ENCODE data around the gene ACSS1.

ACSS1 gene

GRCh38 chr20:25076731-25077609, 19.0 kb upstream of the ACSS1 start:
- Histone ChIP-seq H2BK5ac (ENCODE audit: low read depth, low read length, poor library complexity) (no peak overlapping the region), H3K4ac (ENCODE audit: low read depth, low read length) (no peak overlapping the region), H3K27me3 (ENCODE audit: insufficient read depth, low read length) (peaks cover 25% of the 10 kb centered on the region), H2BK12ac (ENCODE audit: low read length) (no peak overlapping the region), H3K27ac (ENCODE audit: low read depth, low read length) (no peak overlapping the region), H4K91ac (ENCODE audit: low read depth, low read length) (no peak overlapping the region), H3K9ac (ENCODE audit: low read length) (no peak overlapping the region), H3K4me3 (ENCODE audit: low read depth, low read length) (no peak overlapping the region), H3K79me1 (ENCODE audit: low read length) (no peaks in the 10 kb centered on the region), H3K4me2 (ENCODE audit: low read length) (no peak overlapping the region), H2AK5ac (ENCODE audit: low read length) (no peak overlapping the region), H3K18ac (ENCODE audit: low read length) (no peak overlapping the region), H4K8ac (ENCODE audit: low read depth, low read length) (no peak overlapping the region), H3K14ac (ENCODE audit: low read length) (no peak overlapping the region), H3K36me3 (ENCODE audit: control insufficient read depth in 1 of 2, insufficient read depth in 2 of 2, low read length in 2 of 2) (no peaks in the 10 kb centered on the region), H3K9me3 (ENCODE audit: insufficient read depth, low read depth, low read length) (peaks cover 11% of the 10 kb centered on the region), H2AFZ (ENCODE audit: insufficient read depth, low read length, poor library complexity) (no peak overlapping the region), H3K4me1 (ENCODE audit: control insufficient read depth in 1 of 2, insufficient read depth in 2 of 2, low read length in 2 of 2) (peaks cover 6 to 7% of the 10 kb centered on the region in 2 experiments), H3K23ac (ENCODE audit: low read length) (no peak overlapping the region), H3K79me2 (ENCODE audit: control insufficient read depth, insufficient read depth, low read length, poor library complexity) (no peaks in the 10 kb centered on the region), H4K12ac (ENCODE audit: low read depth, low read length) (no peak overlapping the region), H2BK120ac (ENCODE audit: insufficient read depth, low read length, poor library complexity) (no peak overlapping the region)
- WGBS (ENCODE audit: extremely low coverage, insufficient coverage, insufficient read length): no CpG with 5 or more reads among the region's 14 CpGs
- peak in 1 of 2 donors; percentile 52 for DNase-seq

GRCh38 chr20:25076201-25076600, 18.3 kb upstream of the ACSS1 start:
- Histone ChIP-seq H4K8ac (ENCODE audit: low read depth, low read length) (no peak overlapping the region), H3K4me3 (ENCODE audit: low read depth, low read length) (no peak overlapping the region), H3K27me3 (ENCODE audit: insufficient read depth, low read length) (peaks cover 22% of the 10 kb centered on the region), H3K4me2 (ENCODE audit: low read length) (no peak overlapping the region), H3K79me1 (ENCODE audit: low read length) (no peaks in the 10 kb centered on the region), H3K23ac (ENCODE audit: low read length) (peak overlapping the region; percentile 61), H3K79me2 (ENCODE audit: control insufficient read depth, insufficient read depth, low read length, poor library complexity) (no peaks in the 10 kb centered on the region), H3K14ac (ENCODE audit: low read length) (no peak overlapping the region), H2BK120ac (ENCODE audit: insufficient read depth, low read length, poor library complexity) (no peak overlapping the region), H3K4me1 (ENCODE audit: control insufficient read depth in 1 of 2, insufficient read depth in 2 of 2, low read length in 2 of 2) (peaks cover 2% of the 10 kb centered on the region in 2 experiments), H4K12ac (ENCODE audit: low read depth, low read length) (no peak overlapping the region), H3K4ac (ENCODE audit: low read depth, low read length) (no peak overlapping the region), H3K36me3 (ENCODE audit: control insufficient read depth in 1 of 2, insufficient read depth in 2 of 2, low read length in 2 of 2) (no peaks in the 10 kb centered on the region), H3K18ac (ENCODE audit: low read length) (no peak overlapping the region), H2AFZ (ENCODE audit: insufficient read depth, low read length, poor library complexity) (no peak overlapping the region), H2BK5ac (ENCODE audit: low read depth, low read length, poor library complexity) (no peak overlapping the region), H3K9me3 (ENCODE audit: insufficient read depth, low read depth, low read length) (peaks cover 3% of the 10 kb centered on the region), H2BK12ac (ENCODE audit: low read length) (no peak overlapping the region), H2AK5ac (ENCODE audit: low read length) (no peak overlapping the region), H3K27ac (ENCODE audit: low read depth, low read length) (no peak overlapping the region), H4K91ac (ENCODE audit: low read depth, low read length) (no peak overlapping the region), H3K9ac (ENCODE audit: low read length) (no peak overlapping the region)
- DNase-seq: no peak
- WGBS (ENCODE audit: extremely low coverage, insufficient coverage, insufficient read length): no CpG with 5 or more reads among the region's 2 CpGs

GRCh38 chr20:25073544-25073943, 15.6 kb upstream of the ACSS1 start:
- H3K14ac ChIP-seq (ENCODE audit: low read length): no peak overlapping the region
- H3K23ac ChIP-seq (ENCODE audit: low read length): no peak overlapping the region
- H3K4me2 ChIP-seq (ENCODE audit: low read length): no peak overlapping the region
- no peaks in the 10 kb centered on the region for H3K36me3 ChIP-seq (ENCODE audit: control insufficient read depth in 1 of 2, insufficient read depth in 2 of 2, low read length in 2 of 2)
- H2AFZ ChIP-seq (ENCODE audit: insufficient read depth, low read length, poor library complexity): no peak overlapping the region
- no peak overlapping the region for H3K4ac ChIP-seq (ENCODE audit: low read depth, low read length)
- H4K12ac ChIP-seq (ENCODE audit: low read depth, low read length): no peak overlapping the region
- H3K4me1 ChIP-seq (ENCODE audit: control insufficient read depth in 1 of 2, insufficient read depth in 2 of 2, low read length in 2 of 2): no peaks in the 10 kb centered on the region
- H3K9me3 ChIP-seq (ENCODE audit: insufficient read depth, low read depth, low read length): peaks cover 2% of the 10 kb centered on the region
- no peak overlapping the region for H2BK120ac ChIP-seq (ENCODE audit: insufficient read depth, low read length, poor library complexity)
- H4K91ac ChIP-seq (ENCODE audit: low read depth, low read length): no peak overlapping the region
- H2BK12ac ChIP-seq (ENCODE audit: low read length): no peak overlapping the region
- H2AK5ac ChIP-seq (ENCODE audit: low read length): no peak overlapping the region
- H3K79me2 ChIP-seq (ENCODE audit: control insufficient read depth, insufficient read depth, low read length, poor library complexity): no peaks in the 10 kb centered on the region
- H3K27ac ChIP-seq (ENCODE audit: low read depth, low read length): no peak overlapping the region
- H3K27me3 ChIP-seq (ENCODE audit: insufficient read depth, low read length): peaks cover 14% of the 10 kb centered on the region
- no peaks in the 10 kb centered on the region for H3K79me1 ChIP-seq (ENCODE audit: low read length)
- no peak overlapping the region for H2BK5ac ChIP-seq (ENCODE audit: low read depth, low read length, poor library complexity)
- no peak for DNase-seq
- H3K4me3 ChIP-seq (ENCODE audit: low read depth, low read length): no peak overlapping the region
- WGBS (ENCODE audit: extremely low coverage, insufficient coverage, insufficient read length): no CpG with 5 or more reads among the region's 9 CpGs
- no peak overlapping the region for H3K18ac ChIP-seq (ENCODE audit: low read length)
- no peak overlapping the region for H4K8ac ChIP-seq (ENCODE audit: low read depth, low read length)
- H3K9ac ChIP-seq (ENCODE audit: low read length): no peak overlapping the region

GRCh38 chr20:25072226-25072811, 14.4 kb upstream of the ACSS1 start:
- no peak overlapping the region for H2BK5ac ChIP-seq (ENCODE audit: low read depth, low read length, poor library complexity)
- no peak overlapping the region for H3K14ac ChIP-seq (ENCODE audit: low read length)
- no peak overlapping the region for H2BK120ac ChIP-seq (ENCODE audit: insufficient read depth, low read length, poor library complexity)
- no peak overlapping the region for H2BK12ac ChIP-seq (ENCODE audit: low read length)
- H3K79me2 ChIP-seq (ENCODE audit: control insufficient read depth, insufficient read depth, low read length, poor library complexity): no peaks in the 10 kb centered on the region
- no peaks in the 10 kb centered on the region for H3K36me3 ChIP-seq (ENCODE audit: control insufficient read depth in 1 of 2, insufficient read depth in 2 of 2, low read length in 2 of 2)
- no peaks in the 10 kb centered on the region for H3K79me1 ChIP-seq (ENCODE audit: low read length)
- no peak for DNase-seq
- no peaks in the 10 kb centered on the region for H3K4me1 ChIP-seq (ENCODE audit: control insufficient read depth in 1 of 2, insufficient read depth in 2 of 2, low read length in 2 of 2)
- H3K4ac ChIP-seq (ENCODE audit: low read depth, low read length): no peak overlapping the region
- no peak overlapping the region for H4K8ac ChIP-seq (ENCODE audit: low read depth, low read length)
- no peak overlapping the region for H2AFZ ChIP-seq (ENCODE audit: insufficient read depth, low read length, poor library complexity)
- H3K4me2 ChIP-seq (ENCODE audit: low read length): no peak overlapping the region
- no peak overlapping the region for H3K9ac ChIP-seq (ENCODE audit: low read length)
- no peak overlapping the region for H4K91ac ChIP-seq (ENCODE audit: low read depth, low read length)
- no peak overlapping the region for H2AK5ac ChIP-seq (ENCODE audit: low read length)
- peaks cover 8% of the 10 kb centered on the region for H3K27me3 ChIP-seq (ENCODE audit: insufficient read depth, low read length)
- H3K23ac ChIP-seq (ENCODE audit: low read length): no peak overlapping the region
- no peak overlapping the region for H4K12ac ChIP-seq (ENCODE audit: low read depth, low read length)
- no peak overlapping the region for H3K18ac ChIP-seq (ENCODE audit: low read length)
- H3K27ac ChIP-seq (ENCODE audit: low read depth, low read length): no peak overlapping the region
- H3K4me3 ChIP-seq (ENCODE audit: low read depth, low read length): no peak overlapping the region
- WGBS (ENCODE audit: extremely low coverage, insufficient coverage, insufficient read length): no CpG with 5 or more reads among the region's 7 CpGs
- H3K9me3 ChIP-seq (ENCODE audit: insufficient read depth, low read depth, low read length): peaks cover 8% of the 10 kb centered on the region
